T-helper 1 cell treated with Interleukin-12 subunit alpha and Interleukin-12 subunit beta and Interleukin-4 antibody, amounts not matched to agents 30 μg/mL and 1 μg/mL, for 36 hours (primary cell): ENCODE data around the gene SLC49A3.
"Not testable (repeated sequence)": the region's sequence is repeated elsewhere in the genome, so short reads cannot be mapped to it uniquely, and the experiment has no call there.

ENCODE experiments used
- H3K27ac Mint-ChIP-seq: one replicate; pipeline ENCODE4 v1.8.0; 2021; ENCODE audit warnings: mild to moderate bottlenecking, mixed read lengths
- H3K27me3 Mint-ChIP-seq: one replicate; pipeline ENCODE4 v1.8.0; 2021; ENCODE audit warnings: low read depth, mixed read lengths
- H3K36me3 Mint-ChIP-seq: one replicate; pipeline ENCODE4 v1.8.0; 2021; ENCODE audit warnings: low read depth, mixed read lengths
- H3K4me1 Mint-ChIP-seq: one replicate; pipeline ENCODE4 v1.8.0; 2021; ENCODE audit warnings: low read depth, mixed read lengths
- H3K4me3 Mint-ChIP-seq: one replicate; pipeline ENCODE4 v1.8.0; 2021; ENCODE audit warnings: mild to moderate bottlenecking, moderate library complexity, mixed read lengths
- H3K9me3 Mint-ChIP-seq: one replicate; pipeline ENCODE4 v1.8.0; 2021; ENCODE audit warnings: mixed read lengths

Gene SLC49A3

GRCh38 chr4:700587-701264 lies 11.8 kb upstream of the SLC49A3 start:
- Mint-ChIP-seq H3K4me3 (no peak overlapping the region), H3K36me3 (no peaks in the 10 kb centered on the region), H3K4me1 (peaks cover 16% of the 10 kb centered on the region), H3K9me3 (no peaks in the 10 kb centered on the region), H3K27ac (peak overlapping the region; percentile 65), H3K27me3 (peaks cover 3% of the 10 kb centered on the region)

DNA sequence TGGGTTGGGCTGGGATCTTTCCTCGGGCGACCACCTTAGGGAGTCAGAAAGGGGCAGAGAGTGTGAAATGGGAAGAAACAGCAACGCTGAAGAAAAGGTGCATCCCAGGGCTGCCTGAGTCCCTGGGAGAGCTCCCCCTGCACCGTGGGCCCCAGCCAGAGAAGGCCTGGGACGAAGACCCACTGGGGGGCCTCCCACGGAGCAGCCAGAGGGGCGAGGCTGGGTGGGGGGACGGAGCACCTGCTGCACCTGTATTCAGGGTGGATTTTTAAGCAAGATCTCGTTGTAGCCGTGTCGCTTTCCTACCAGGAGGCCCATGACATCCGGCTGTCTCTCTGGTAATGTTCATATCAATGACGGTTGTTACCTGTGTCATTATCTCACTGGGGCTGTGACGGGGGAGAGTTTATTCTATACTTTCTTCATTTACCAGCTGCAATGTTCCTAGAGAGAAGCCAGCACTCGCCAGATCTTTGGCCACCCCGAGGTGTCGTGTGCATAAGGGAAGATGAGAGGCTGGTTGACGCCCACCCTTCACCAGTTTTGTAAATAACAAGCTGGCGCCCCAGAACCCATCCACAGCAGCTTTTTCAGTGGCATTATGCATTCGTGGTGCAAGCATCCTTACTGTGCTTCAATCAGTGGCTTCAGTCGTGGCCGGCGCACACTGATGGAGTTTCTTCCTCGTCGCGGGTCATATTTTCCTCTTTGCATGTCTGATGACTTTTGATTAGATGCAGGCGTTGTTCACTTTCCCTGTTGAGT lies 11.0 kb upstream of the SLC49A3 start:
- Mint-ChIP-seq H3K9me3 (no peaks in the 10 kb centered on the region), H3K36me3 (no peaks in the 10 kb centered on the region), H3K27ac (peak overlapping the region; percentile 92), H3K27me3 (peaks cover 4% of the 10 kb centered on the region), H3K4me3 (no peak overlapping the region), H3K4me1 (peaks cover 13% of the 10 kb centered on the region)

DNA sequence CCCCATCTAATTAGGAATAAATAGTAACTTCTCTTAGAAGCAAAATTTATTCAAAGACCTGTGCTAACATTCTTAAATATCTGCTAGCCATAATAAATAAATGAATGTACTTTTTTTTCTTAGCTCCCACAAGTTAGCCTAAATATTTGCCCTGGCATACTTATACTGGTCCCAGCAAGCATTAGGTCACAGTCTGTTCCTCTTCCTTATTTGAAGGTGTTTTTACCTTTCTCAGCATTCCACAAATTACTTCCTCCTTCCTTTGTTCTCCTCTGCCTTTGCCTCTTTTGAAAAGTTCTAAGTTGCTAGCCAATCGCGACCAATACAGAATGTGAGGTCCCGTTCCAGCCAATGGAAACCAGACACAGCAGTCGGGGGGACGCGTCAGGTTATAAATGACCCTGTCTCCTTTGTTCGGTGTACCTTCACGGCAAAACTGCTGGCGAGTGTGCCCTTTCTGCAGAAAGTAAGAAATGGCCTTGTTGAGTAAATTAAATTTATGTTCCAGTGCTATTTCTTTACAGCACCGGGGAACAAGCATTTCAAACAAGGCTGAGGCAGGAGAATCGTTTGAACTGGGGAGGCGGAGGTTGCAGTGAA lies 5.5 kb upstream of the SLC49A3 start:
- not testable (repeated sequence) for H3K9me3 Mint-ChIP-seq, H3K36me3 Mint-ChIP-seq, H3K4me1 Mint-ChIP-seq, H3K4me3 Mint-ChIP-seq, H3K27ac Mint-ChIP-seq
- H3K27me3 Mint-ChIP-seq: peaks cover 23% of the 10 kb centered on the region

DNA sequence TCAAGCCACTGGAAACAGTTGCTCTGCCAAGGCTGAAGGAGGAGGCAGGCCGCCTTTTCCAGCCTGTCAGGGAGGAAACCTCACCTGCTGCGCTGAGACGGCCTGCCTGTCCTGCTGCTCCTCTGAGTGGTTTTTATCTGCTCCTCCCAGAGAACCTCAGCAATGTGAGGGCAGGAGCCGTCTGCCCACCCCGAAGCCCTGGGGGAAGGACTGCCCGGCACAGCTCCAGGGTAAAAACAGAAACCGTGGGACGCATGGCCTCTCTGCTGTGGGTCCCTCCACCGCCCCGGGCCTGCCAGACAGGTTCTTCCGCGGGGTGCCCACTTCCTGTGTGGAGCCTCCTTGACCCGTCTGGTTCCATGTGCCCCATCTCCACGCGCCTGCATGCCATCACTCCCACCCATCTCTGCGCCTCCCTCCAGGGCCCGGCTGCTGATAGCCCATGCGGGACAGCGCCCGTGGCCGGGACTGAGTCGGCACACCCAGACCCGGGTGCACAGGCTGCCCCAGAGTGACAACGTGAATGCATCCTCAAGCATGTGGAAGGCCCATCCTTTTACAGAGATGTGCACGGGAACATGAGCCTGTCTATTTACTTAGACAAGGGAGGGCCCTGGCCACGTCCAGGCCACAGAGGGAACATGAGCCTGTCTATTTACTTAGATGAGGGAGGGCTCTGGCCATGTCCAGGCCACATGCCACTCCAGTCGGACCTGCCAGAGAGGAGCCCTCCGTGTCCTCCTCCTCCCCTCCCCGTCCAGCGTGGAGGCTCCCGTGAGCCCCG lies 4.0 kb upstream of the SLC49A3 start:
- no peaks in the 10 kb centered on the region for H3K9me3 Mint-ChIP-seq

DNA sequence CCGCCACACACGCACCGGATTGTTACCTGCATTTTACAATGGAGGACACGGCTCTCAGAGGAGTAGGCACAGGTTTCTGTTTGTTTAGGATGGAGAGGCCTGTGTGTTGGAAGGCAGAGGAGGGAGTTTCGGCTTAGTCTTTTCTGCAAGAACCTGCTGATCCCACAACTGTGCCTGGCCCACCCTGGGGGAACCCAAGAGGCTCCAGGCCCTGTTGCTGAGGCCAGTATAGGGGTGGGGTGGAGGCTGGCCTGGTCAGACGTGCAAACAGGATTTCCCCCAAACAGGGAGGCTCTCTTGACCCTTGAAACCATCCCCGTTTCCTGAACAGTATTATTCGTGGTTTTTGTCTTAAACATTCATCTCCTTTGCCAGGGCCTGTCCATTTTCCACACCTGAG lies 772 bp upstream of the SLC49A3 start:
- H3K36me3 Mint-ChIP-seq: no peaks in the 10 kb centered on the region
- peaks cover 19% of the 10 kb centered on the region for H3K27me3 Mint-ChIP-seq
- no peak overlapping the region for H3K4me3 Mint-ChIP-seq
- H3K9me3 Mint-ChIP-seq: no peaks in the 10 kb centered on the region
- no peaks in the 10 kb centered on the region for H3K4me1 Mint-ChIP-seq
- H3K27ac Mint-ChIP-seq: no peak overlapping the region

More for the DNA sequence above, 4.0 kb upstream of the SLC49A3 start:
- Mint-ChIP-seq H3K27me3 (peaks cover 23% of the 10 kb centered on the region), H3K36me3 (no peaks in the 10 kb centered on the region), H3K27ac (no peak overlapping the region), H3K4me1 (no peaks in the 10 kb centered on the region), H3K4me3 (no peak overlapping the region)

DNA sequence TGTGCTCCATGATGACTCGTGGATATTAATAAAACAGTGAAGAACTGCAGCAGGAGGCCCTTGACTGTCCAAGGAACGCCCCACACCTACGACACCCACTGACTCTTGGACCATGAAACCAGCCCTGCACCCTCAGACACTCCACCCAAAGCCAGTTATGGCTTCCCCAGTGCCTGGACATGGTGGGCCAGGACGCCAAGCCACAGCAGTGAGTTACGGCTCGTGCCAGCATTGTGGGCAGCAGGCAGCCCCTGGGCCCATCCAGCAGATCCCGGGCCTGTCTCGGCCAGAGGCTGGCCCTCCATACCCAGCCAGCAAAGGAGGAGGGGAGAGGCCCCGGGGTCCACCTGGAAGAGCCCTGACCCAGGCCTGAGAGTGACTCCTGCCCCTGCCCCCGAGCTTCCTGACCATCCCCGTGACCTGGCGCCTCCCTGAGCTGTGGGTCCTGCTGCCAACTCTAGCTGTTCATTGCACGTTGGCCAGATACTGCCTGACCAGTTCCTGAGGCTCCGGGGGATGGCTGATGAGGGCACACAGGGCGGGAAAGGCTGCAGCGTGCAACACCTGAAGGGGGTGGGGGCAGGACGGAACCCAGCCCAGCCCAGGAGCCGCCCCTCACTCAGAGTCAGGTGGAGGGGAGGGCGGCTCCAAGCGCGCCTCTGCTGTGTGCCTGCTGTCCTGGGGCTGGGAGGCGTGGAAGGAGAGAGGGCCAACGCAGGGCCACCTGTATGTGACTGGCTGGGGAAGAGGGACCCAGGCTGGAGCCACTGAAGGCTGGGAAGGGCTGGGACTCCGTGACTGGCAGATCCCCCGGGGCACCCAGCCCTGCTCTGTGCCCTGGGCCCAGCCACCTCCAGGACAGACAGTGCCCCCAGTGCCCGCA lies 739 bp downstream of the SLC49A3 start:
- no peaks in the 10 kb centered on the region for H3K36me3 Mint-ChIP-seq
- H3K4me3 Mint-ChIP-seq: no peak overlapping the region
- no peaks in the 10 kb centered on the region for H3K4me1 Mint-ChIP-seq
- no peak overlapping the region for H3K27ac Mint-ChIP-seq
- H3K9me3 Mint-ChIP-seq: no peaks in the 10 kb centered on the region
- peaks cover 10% of the 10 kb centered on the region for H3K27me3 Mint-ChIP-seq

DNA sequence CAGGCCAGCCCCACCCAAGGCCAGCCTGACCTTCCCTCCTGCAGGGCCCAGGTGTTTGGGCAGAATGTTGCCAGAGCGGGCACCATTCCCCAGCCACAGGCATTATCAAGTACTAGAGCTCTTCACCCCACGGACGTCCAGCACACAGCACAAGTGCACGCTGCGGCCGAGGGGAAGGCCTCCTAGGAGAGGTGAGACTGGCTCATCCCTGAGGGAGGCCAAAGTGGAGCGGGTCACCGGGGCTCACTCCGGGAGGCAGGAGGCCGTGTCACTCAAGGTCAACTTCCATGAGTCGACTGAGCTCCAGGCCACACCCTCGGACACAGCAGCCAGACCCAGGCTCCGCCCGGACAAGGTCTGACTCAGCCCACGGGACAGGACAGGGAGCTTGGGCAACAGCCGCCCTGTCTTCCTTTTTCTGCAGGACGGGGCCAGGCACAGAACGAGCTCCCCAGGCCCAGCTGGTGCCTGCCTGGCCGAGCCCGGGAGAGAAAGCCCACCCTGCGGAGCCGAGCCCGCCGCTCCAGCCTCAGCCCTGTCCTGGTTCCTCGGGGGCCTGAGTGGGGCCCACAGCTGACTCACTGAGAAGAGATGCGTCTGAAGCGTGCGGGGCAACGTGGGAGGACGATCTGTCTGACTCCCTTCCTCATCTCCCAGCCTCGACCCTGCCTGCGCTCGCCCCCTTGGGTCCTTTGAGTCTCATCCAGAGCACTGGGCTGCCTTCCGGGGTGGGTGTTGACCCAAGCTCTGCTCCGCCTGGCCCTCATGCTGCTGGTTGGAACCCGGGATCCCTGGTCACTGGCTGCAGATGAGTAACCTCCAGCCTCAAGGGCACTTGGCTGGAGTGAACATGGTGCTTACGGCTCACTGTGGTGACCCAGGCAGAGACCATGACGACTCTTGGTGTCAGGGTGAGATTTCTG lies 1.6 kb downstream of the SLC49A3 start:
- H3K4me3 Mint-ChIP-seq: no peak overlapping the region
- no peaks in the 10 kb centered on the region for H3K36me3 Mint-ChIP-seq
- peaks cover 10% of the 10 kb centered on the region for H3K27me3 Mint-ChIP-seq
- H3K27ac Mint-ChIP-seq: no peak overlapping the region
- no peaks in the 10 kb centered on the region for H3K4me1 Mint-ChIP-seq
- no peaks in the 10 kb centered on the region for H3K9me3 Mint-ChIP-seq

GRCh38 chr4:686413-687040 lies 2.4 kb downstream of the SLC49A3 start:
- Mint-ChIP-seq H3K4me1 (no peaks in the 10 kb centered on the region), H3K27ac (no peak overlapping the region), H3K36me3 (no peaks in the 10 kb centered on the region), H3K27me3 (peaks cover 10% of the 10 kb centered on the region), H3K9me3 (no peaks in the 10 kb centered on the region), H3K4me3 (no peak overlapping the region)

- Mint-ChIP-seq H3K36me3 (no peaks in the 10 kb centered on the region), H3K27ac (no peak overlapping the region), H3K4me3 (no peak overlapping the region), H3K9me3 (no peaks in the 10 kb centered on the region), H3K4me1 (peaks cover under 1% of the 10 kb centered on the region), H3K27me3 (peaks cover 10% of the 10 kb centered on the region)
Observed at GRCh38 chr4:685679-686412, 3.1 kb downstream of the SLC49A3 start.

DNA sequence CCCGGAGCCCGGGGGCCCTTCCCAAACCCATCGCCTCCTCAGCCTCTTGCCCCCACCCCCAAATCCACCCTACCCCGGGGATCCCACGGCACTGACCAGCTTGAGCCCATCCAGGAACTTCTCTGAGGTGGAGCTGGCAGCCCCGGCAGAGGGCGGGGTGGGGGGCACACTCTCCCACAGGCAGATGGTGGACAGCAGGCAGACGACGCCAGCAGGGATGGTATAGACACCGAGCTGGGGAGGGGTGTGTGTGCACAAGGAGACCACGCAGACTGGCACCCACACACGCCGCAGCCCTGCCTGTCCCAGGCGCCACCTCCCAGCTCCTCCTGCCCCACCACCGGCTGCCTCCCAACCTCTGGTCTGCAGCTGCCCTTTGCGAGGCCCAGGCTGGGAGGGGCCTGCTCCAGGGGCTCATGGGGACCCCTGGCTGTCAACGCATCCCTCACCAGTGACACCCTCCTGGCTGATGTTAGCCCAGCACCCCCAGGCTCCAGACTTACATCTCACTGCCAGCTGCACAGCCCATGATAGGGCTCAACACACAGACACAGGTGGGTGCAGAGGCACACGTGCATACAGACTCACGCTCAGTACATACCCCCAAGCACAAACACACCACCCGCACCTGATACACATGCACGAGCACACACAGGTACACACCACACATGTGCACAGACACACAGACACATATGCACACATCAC lies 4.2 kb downstream of the SLC49A3 start:
- Mint-ChIP-seq H3K27ac (no peak overlapping the region), H3K36me3 (no peaks in the 10 kb centered on the region), H3K27me3 (peaks cover 4% of the 10 kb centered on the region), H3K9me3 (no peaks in the 10 kb centered on the region), H3K4me3 (no peak overlapping the region), H3K4me1 (peaks cover 3% of the 10 kb centered on the region)

DNA sequence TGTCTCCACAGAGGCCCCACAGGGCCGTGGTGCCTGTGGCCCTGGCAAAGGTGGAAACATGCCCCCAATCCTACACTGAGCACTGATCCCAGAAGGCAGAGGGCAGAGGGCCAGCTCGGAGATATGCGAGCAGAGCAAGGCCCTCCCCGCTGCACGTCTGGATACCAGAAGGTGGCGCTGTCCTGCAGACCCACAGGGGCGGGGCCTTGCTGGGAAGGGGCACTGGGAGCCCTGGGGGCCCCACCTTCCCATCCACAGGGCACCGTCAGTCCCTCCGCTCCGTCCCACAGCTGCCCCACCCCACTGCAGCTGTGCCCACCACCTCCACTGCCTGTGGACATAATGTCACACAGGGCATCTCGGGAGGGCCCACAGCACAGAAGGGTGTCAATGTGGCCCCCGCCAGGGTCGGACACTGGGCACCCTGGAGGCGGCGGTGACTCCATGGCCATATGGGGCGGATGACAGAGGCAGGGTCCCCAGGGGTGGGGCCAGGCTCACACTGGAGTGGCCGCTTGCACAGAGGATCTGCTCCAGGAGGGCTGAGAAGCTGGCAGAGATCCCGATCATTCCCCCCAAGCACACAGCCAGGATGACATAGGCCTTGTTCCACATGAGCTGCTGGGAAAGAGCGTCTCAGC lies 4.8 kb downstream of the SLC49A3 start:
- Mint-ChIP-seq H3K9me3 (no peaks in the 10 kb centered on the region), H3K27ac (no peak overlapping the region), H3K4me1 (peaks cover 3% of the 10 kb centered on the region), H3K4me3 (peak overlapping the region; percentile 34), H3K36me3 (no peaks in the 10 kb centered on the region), H3K27me3 (peaks cover 4% of the 10 kb centered on the region)
